Measurements from ENCODE around the gene FAM13C. TPM values are rescaled to one million over a fixed set of nuclear protein-coding genes. Genes with fewer than 3 reads are reported as not detected.

Gene FAM13C
- total RNA-seq, 1 experiment from 2014 or later, result 0.10 TPM

DNA sequence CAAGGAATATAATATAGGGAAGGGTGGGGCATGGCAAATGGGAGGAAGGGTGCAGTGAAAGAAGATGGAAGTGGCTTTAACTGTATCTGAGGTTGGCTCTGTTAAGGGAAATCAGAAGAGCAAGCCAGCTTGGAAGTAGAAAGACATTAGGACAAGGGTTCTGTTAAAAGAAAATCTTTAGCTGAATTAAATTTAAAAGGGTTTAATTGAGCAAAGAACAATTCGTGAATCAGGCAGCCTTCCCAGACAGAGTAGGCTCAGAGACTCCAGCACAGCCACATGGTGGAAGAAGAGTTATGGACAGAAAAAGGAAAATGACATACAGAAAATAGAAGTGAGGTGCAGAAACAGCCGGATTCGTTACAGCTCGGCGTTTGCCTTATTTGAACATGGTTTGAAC is 42.0 kb downstream of the FAM13C start:
- DNase-seq (ENCODE audit: extremely low read depth, low read depth), result no peak

DNA sequence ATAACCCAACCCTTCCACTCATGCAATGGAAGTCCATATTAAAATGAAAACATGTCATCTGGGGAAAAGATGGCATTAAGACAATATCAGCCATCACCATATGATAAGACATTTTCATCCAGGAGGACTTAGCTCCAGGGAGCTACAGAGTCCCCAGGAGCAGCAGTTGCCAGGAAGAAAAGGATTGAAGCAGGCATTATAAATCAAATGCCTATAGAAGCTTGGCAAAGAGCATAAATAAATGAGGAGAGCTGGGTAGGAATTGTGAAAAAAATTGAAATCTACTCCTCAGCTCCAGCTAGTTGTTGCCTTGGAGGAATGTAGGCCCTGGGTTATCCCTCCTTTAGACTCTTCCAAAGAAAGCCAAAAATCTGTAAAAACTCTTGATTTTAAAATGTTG is 42.5 kb downstream of the FAM13C start:
- no peak for DNase-seq (ENCODE audit: extremely low read depth, low read depth)

DNA sequence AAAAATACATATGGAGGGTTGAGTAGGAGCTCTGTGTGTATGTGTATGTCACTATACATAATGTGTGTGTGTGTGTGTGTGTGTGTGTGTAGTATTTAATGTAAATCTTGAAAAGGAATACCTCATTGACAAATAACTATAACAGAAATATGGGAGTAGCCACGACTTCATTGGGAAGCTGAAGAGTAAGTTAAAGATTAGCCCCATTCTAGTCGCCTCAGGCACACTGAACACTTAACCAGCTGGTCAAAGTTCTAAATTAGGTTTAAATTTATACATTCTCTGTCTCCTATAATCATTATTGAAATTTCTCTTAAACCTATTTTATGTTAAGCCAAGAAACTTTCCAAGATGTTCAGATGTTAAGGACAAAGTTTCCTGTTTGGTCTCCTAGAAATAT is 45.3 kb downstream of the FAM13C start:
- no peak for DNase-seq (ENCODE audit: extremely low read depth, low read depth)

DNA sequence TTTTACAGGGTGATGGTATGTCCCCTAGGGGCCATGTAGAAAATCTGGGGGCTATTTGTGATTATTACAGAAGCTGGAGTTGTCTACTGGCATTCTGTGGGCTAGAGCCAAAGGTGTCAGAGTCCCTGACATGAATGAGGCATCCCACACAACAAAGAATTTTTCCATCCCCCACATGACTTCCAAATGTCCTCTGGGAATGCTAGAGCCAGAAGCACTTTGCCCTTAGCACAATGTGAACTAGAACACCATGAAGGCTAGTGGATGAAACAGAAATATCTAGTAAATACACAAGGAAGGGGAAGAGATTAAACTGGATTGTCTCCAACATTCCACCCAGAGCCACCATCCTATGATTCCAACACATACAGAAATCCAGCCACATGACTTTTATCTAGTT is 46.9 kb downstream of the FAM13C start:
- DNase-seq (ENCODE audit: extremely low read depth, low read depth), result no peak

DNA sequence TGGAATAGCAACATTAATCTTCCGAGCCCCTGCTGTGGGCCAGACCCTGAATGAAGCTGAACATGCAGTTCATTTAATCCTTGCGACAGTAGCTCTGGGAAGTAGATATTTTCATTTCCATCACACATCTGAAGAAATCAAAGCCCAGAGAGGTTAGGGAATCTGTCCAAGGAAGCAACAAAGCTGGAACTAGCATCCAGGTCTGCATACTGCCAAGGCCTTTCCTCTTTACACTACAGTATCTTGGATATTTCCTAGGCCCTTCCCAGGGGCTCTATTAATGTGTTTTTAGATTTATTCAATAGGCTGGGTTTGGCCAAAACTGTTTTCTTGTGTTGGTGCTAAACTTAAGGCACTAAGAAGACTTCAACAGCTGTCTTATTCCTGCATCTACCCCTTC is 48.1 kb downstream of the FAM13C start:
- no peak for DNase-seq (ENCODE audit: extremely low read depth, low read depth)

DNA sequence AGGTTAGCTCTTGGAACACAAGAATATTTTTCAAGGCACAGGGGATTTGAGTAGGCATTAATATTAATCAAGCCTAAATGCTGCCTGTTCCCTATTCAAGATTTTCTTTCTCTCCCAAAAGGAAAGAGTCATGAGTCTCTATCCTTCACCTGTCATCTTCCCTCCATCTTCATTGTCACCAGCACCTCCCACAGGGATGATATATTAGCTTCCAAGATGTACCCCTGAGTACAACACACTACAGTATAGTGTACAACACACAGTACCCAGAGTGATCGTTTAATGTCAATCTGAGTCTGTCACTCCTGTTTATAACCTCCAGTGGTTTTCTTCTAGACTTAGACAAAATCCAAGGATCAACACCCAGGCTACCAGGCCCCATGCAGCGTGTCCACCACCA is 50.1 kb downstream of the FAM13C start:
- DNase-seq (ENCODE audit: extremely low read depth, low read depth), result no peak

DNA sequence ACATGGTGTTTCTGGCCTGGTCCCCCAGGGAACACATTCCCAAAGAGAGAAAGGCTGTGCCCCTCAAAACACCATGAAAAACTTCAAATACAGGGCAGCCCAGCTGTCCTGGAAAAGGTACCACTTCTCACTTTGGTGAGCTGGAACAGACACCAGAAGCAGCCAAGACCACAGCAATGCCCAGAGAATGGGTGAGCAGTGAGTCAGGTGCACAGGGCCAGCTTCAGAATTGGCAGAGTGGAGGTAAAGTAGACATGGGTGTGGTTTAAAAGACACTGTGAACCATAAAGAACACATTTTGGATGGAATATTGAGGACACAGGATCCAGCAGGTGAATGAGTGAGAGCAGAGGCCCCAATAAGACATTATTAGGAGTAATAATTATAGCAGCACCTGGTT is 51.3 kb downstream of the FAM13C start:
- no peak for DNase-seq (ENCODE audit: extremely low read depth, low read depth)

DNA sequence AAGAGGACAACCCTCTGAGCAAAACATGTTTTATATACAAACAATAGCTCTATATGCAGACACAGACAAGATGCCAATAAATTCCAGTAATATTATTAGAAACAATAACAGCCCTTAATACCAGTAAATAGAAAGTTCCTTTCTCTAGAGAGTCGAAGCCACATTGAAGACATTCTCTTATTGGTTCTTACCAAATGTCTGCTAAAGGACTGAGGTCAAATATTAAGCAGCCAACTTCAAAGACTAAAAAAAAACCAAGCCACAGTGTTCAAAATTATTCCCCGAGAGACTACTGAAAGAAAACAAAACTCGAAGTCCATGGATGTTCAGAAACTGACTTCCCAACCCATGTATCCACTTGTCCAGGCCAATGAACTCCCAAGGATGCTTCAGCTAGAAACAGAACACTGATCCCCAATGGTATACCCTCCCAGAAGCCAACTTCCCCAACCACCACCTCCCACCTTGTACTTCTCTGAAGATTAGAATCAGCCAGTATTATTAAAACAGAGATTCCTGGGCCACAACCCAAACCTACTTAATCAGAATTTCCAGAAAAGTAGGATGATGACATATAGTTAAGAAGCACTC is 51.9 kb downstream of the FAM13C start:
- DNase-seq (ENCODE audit: extremely low read depth, low read depth), result no peak

DNA sequence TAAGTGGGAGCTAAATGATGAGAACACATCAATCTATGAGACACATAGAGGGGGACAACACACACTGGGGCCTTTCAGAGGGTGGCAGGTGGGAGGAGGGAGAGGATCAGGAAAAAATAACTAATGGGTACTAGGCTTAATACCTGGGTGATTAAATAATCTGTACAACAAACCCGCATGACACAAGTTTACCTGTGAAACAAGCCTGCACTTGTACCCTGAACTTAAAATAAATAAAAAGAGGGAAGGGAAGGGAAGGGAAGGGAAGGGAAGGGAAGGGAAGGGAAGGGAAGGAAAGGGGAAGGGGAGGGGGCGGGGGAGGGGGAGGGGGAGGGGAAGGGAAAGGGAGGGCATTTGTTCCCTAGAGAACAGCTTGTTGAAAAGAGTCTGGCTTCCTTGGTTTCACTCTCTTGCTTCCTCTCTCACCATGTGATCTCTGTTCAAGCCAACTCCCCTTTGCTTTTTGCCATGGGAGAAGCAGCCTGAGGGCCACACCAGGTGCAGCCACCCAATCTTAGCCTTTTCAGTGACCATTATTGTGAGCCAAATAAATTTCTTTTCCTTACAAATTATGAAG is 57.7 kb downstream of the FAM13C start:
- DNase-seq (ENCODE audit: extremely low read depth, low read depth), result no peak

DNA sequence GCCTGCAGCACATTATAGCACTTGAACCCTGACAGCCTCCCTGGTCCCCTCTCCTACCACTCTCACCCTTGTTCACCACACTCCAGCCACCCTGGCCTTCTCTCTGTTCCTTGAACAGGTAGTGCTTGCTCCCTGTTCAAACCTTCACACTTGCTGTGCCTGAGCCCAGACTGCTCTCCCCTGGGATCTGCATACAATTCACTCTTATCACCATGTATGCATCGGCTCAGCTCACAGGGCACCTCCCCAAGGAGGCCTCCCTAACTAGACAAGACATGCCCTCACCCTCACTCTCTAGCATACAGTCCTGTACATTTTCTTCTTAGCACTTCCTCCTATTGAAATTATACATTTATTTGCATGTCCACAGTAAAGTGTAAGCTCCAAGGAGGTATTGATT is 59.3 kb downstream of the FAM13C start:
- DNase-seq (ENCODE audit: extremely low read depth, low read depth), result no peak

DNA sequence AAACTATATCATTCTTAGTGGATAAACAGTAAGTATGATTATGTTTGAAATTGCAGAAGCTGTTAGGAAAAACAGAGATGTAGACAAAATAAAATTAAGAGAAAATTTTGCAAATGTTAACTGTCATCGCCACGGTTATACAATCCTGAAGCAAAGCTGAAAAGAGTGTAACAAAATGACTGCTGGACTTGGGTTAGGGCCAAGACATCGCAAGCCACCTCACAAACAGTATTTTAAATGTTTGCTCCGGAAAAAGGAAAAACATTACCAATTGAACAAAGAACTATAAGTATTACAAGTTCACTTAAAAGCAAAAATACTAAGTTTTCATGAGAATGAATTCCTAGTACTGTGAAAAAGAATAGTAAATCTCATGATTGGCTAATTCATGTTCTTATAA is 60.0 kb downstream of the FAM13C start:
- DNase-seq (ENCODE audit: extremely low read depth, low read depth), result no peak

DNA sequence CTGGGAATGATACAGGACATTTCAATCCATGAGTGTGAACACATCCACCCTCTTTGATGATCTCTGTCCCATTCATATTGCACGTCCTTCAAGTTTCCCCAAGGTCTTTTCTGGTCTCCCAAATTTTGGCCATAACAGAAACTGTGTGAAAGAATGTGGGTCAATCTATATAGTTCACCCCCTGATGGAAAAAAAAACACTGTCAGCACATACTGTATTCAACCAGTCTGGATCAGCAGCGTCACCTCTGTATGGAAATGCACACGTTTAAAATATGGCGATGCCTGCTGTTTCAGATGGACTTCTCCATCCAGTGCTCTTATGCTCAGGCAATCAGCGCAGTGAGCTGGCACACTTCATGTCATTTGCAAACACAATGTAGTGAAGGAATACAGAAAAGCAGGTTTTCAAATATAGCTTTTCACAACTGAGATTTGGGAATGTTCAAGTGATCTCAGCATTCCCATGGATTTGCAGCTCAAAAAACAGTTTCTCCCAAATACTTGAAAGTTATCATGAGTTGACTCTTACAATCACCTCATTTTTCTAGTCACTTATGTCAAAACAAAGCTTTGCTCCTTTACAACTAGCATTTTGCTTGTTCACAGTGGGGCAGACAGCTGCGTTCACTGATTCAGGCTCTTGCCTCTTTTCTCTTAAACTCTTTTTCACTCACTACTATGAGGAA is 61.1 kb downstream of the FAM13C start:
- no peak for DNase-seq (ENCODE audit: extremely low read depth, low read depth)

DNA sequence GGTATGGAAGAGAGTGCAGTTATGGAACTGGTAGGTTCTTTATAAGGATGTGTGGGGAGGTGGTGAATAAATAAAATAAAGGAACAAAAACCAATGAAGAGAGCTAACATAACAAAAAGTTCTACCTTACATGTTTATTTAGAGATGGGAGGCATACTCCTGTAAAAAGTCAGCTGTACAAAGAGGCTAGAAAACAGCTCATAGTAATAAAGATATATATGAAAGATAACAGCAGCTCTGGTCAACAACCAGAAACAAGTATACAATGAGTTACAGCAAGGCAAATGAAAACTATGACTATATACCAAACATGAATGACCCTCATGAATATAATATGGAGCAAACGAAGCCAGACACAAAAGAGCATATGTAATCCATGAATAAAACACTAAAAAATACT is 62.0 kb downstream of the FAM13C start:
- DNase-seq (ENCODE audit: extremely low read depth, low read depth), result no peak

DNA sequence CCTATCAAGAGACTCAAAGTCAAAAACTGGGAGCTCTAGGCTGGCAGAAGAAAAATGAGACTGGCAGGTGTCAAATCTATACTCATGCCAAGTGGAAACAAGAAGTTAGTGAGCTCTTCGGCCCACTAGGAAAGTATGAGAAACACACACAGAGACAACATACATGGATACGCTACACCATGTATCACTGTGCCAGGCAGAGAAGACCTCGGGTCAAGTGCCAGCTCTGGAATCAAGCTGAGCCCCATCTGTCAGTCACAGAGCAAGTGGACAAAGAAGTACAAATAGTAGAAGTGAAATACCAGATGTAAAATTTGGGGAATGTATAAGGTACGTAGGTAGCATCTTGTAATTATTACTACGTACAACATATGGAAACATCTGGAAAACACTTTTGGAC is 62.4 kb downstream of the FAM13C start:
- DNase-seq (ENCODE audit: extremely low read depth, low read depth), result no peak

DNA sequence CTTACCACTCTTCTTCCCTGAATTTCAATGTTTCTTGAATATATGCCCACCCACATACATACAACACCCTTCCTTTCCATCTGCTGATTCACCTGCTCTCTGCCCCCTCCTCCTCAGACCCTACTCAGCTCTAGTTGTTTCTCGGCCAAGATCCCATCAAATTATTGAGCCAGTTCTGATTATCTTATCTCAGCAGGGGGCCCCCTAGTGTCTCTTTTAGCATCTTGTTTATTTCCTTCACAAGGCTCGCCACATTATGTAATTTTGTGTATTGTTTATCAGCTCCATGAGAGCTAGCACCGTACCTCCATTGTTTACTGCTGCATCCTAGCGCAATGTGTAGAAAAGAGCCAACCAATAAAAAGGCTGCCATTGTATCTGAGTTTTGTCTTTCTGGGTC is 71.9 kb downstream of the FAM13C start:
- DNase-seq (ENCODE audit: extremely low read depth, low read depth), result no peak

DNA sequence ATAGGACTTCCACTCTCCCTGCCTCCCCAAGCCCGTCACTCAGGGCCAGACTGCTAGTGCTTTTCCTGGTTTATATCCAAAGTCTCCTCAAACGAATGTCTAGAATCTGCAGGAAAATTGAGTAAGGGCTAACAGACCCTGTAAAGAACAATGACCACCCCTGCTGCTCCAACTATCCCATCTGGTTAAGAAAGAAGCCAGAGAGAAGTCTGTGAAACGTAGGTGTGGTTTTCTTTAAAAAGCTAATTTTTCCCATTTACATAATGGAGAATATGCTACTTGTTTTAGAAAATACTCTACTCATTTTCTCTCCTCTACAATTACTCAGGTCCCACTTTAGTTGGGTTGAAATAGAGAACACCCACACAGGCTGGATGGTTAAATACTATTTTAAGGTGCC is 72.5 kb downstream of the FAM13C start:
- DNase-seq (ENCODE audit: extremely low read depth, low read depth), result no peak

DNA sequence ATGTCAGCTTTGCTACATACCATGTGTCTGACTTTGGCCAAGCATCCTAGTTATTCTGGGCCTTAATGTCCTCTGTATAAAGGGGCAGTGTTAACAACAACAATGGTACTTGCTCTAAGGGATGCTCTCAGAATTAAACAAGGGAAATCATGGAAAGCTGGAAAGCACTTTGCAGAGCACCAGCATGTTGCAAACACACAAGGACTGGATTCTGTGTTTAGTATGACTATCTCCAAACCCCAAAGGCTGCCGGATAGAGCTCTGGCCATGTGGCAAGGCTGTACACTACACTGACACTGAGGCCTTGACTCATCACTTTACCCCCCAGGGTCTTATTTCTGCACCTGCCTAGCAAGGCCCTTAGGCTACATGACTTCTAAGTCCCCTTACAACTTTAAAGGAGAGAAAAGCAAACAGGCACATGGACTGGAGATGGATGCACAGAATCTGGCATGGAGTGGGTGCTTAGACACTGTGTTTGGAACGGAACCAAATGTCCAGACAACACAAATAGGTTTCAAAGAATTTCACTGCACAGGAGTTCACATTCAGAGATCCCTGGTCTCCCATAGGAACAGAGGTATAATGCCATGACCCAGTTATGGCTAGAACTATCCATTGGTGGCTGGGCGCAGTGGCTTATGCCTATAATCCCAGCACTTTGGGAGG is 74.6 kb downstream of the FAM13C start:
- DNase-seq (ENCODE audit: extremely low read depth, low read depth), result no peak

DNA sequence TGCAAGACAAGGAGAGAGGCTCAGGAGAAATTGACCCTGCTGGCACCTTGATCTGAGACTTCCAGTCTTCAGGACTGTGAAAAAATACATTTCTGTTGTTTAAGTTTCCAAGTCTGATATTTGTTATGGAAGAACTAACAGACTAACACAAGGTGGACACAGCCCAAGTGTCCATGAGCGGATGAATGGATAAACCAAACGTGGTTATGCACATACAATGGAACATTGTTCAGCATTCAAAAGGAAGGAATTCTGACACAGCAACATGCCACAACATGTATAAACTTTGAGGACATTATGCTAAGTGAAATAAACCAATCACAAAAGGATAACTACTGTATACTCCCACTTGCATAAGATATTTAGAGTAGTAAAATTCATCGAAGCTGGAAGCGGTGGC is 76.5 kb downstream of the FAM13C start:
- DNase-seq (ENCODE audit: extremely low read depth, low read depth), result no peak

DNA sequence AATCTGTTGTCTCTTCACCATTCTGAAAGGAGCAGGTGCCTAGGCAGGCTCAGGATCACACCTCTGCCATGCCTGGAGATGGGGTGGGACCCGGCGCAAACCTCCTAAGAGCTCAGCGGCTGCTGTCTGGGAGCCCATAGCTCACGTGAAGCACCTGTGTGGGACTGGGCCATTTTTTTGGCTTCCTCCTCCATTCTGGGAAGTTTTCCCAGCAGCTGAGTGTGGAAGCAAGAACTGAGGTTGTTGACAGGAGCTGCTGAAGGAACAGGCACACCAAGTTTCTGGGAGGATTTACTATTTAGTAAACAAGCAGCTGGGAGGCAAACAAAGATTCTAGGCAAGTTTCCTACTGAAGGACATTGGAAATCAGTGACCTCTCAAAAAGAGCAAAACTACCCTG is 77.3 kb downstream of the FAM13C start:
- DNase-seq (ENCODE audit: extremely low read depth, low read depth), result no peak

DNA sequence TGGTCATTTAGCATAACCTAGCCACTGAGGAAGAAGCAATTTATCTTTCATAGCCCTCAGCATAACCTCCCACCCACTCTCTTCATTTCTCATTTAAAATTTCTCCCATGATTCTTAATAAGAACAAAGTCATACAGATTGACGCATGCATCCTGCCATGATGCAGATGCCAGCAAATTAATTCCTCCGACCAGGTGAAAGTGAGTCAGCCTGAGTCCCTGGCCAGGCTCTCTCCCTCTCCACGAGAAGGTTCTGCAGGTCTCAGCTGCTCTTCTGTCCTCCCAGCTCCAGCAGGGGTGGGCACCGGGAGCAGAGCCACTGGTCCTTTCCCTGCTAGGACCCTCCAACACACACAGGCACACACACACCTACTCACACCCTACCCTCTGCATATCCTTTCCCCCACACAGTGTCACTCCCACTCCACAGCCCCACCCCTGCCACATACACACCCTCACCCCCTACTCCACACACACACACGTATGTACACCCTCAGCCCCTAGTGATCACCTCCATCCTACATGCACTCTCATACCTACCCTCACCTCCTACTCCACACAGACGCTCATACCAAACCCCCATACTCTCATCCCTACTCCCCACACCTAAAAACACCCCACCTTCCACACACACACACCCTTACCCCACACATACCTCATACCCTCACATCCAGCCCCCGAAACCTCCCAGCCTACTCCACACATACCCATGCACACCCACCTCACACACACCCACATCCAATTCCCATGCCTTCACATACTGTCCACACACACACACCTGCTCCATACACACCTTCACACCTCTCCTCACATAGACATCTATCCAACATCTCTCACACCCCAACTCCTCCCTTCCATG is 78.0 kb downstream of the FAM13C start:
- DNase-seq (ENCODE audit: extremely low read depth, low read depth), result no peak

DNA sequence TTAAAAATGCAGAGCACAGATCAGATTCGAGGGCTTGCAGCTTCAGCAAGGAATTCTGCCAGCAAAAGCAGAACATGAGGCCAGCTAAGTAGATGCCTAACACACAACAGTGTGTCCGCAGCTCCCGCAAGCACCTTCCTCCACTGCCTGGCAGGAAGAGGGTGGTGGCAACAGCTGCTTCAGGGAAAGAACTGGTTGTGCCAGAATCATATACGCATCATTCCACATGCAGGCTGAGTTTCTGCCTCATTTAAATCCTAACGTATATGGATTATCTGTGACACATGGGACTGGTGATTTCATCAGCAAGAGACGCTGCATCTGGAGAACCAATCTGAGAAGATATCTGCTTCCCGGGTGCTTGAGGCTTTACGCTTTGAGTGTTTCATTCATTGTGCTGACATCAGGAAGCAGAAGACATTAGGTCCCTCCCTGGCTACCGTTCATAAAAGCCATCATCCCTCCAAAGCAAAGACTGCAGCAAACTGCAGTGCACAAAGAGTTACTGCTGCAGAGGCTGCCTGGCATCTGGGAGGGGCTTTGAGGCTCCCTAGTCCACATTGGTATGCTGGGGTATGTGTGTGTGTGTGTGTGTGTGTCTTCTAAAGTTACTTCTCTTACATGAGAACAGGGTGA is 78.8 kb downstream of the FAM13C start:
- no peak for DNase-seq (ENCODE audit: extremely low read depth, low read depth)

Data from NCI-H460 (cell line).